ENCODE results near the gene TRIM73.
"Not testable (repeated sequence)": the region's sequence is repeated elsewhere in the genome, so short reads cannot be mapped to it uniquely, and the experiment has no call there.

The TRIM73 gene

DNA sequence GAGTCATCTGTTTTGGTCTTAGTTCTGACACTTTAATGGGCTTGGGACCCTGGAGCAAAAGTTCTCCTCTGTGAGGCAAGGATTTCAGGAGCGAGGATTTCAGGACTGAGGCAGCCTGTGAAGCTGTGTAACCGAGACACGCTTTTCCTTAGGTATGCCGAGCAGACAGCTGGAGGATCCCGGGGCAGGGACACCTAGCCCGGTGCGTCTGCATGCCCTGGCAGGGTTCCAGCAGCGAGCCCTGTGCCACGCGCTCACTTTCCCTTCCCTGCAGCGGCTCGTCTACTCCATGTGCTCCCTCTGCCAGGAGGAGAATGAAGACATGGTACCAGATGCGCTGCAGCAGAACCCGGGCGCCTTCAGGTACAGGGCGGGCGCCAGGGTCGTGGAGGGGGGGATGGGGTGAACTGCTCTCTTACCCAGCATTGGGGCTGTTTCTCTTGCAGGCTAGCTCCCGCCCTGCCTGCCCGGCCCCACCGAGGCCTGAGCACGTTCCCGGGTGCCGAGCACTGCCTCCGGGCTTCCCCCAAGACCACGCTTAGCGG lies 20.5 kb downstream of the TRIM73 start:
- DNase-seq, result not testable (repeated sequence)

DNA sequence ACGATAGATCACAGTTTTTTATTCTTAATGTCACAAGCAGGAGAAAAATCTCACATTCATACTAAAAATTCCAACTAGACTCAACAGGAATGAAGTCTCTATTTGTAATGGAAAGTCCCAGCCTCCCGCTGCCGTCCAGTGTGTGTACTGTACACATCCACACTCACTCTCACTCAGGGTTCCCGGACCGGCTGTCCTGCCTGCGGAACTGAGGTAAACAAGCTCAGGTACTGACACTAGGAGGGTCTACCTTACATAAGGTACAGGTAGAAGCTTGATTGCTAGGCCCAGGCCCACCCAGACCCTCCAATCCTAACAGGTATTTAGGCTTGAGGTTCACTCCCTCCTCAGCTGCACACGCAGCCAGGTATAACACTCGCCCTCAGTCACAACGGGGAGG lies 21.4 kb downstream of the TRIM73 start:
- not testable (repeated sequence) for DNase-seq

DNA sequence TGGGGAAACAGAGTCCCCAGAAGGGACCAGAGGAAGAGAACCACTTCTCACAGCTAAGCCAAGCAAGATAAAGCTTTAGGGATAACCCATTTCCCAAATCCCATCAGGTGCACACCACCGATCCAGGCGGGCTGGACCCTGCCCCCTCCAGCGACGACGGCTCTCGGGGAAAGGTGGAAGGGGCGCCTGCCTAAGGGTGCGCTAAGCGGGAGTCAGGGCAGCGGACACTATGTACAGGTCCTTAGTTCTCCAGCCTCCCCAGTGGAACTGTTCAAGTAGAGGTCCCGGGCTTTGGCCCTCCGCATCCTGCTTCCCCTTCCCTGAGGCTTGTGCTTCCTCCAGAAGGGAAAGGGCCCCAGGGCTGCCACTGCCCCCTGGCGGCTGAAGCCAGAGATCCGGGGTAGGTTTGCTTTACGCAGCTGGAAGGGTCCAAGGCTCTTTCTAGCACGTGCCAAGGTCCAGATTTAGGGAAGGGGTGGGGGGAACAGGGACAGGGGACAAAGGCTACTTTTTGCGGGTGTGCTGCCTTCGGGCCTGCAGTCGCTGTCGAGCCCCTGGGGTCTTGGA lies 22.9 kb downstream of the TRIM73 start:
- DNase-seq, result not testable (repeated sequence)

DNA sequence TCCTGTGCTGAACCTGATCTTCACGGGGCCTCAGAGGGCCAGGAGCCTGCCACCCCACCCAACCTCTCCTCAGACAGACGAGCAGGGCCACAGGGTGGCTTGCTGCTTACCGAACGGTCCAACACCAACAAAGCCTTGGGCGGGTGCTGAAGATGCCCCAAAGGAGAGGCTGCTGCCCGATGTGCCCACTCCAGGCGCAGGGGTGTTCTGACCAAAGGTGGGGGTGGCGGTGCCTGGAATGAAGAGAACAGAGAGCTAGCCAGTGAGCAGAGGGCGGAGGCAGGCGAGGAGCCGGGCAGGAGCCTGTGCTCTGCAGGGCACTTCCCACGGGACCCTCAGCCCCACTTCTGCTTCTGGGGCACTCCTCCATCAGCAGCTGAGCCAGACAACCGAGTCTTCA lies 23.8 kb downstream of the TRIM73 start:
- DNase-seq, result not testable (repeated sequence)

DNA sequence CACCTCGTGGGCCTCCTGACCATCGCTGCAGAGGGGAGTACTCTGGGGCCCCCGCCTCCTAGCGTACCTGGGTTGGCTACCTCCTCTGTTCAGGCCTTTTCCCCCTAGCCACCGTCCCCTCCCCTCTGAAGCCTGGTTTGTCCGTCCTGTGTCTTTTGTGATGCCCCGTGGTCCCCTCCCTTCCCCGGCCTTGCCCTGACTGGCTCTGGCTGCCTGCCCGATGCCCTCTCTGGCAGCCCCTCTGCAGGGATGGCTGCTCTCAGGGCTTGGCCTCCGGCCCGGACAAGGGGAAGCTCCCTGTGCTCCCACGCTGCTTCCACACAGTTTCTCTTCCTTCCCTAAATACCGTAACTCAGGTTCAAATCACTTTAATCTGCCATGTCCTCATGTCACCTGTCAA lies 24.3 kb downstream of the TRIM73 start:
- not testable (repeated sequence) for DNase-seq

DNA sequence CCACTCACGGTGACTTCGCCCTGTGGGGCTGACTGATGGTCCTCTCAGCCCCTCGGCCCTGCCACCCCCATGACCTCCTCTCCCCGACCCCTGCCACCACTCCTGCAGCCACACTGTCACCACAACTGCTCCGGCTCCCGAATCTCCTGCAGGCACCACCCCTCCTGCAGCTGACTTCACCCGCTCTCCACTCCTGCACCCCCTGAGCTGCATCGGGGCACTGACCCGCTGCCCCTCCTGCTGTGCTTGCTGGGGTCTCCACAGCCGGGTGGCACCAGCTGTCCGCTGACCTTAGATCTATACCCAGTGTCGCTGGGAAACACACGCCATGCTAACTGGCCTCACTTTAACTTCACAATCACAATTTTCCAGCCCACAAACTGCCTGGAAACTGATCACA lies 24.7 kb downstream of the TRIM73 start:
- not testable (repeated sequence) for DNase-seq

DNA sequence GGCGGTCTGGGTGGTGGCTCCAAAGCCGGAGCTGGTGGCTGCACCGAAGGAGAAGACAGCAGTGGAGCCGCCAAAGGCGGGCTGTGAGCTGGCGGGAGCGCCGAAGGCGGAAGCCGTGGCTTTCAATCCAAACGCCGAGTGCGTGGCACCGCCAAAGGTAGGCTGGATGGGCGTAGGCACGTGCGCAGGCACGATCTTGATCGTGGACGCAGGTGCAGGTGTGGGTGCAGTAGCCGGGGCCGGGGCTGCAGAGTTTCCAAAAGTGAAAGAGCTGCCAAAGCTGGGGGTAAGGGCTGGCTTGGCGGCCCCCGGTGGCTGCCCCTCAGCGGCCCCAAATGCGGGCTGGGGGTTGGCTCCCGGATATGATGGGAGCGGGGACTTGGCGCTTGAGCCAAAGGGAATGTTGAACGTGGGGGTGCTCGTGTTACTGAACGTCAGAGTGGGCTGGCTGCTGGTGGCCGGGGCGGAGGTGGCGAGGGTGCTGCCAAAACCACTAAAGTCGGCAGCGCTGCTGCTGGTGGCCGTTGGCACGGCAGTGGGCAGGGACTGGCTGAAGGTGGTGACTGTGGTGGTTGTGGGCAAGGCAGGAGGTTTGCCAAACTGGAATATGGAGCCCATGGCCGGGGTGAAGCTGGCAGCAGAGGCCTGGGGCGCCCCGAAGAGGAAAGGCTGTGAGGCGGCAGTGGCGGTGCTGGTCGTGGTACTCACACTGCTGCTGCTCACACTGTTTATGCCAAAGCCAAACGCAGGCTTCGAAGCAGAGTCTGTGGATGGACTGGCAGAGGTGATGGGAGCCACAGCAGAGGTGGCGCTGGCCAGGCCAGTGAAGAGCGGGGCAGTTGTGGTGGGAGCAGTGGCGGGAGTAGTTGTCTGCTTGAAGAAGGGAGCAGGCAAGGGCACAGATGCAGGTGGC lies 26.6 kb downstream of the TRIM73 start:
- not testable (repeated sequence) for DNase-seq

DNA sequence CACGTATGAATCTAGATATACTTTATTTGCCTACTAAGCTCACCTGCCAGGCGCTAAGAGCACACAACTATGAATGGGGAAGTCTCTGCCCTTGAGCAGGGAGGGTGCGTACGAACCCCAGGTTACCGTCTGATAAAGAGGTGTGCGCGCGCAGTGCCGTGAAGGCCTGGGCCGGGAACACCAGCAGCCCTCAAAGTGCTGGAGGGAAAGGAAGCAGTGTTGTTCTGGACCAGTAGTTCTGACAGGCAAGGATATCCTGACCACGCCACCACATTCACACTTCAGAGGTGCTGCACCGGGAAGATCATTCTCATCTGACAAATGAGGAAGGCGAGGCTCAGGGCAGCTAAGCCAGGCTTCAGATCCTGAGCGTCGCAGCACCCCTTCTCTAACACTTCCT lies 28.1 kb downstream of the TRIM73 start:
- not testable (repeated sequence) for DNase-seq

DNA sequence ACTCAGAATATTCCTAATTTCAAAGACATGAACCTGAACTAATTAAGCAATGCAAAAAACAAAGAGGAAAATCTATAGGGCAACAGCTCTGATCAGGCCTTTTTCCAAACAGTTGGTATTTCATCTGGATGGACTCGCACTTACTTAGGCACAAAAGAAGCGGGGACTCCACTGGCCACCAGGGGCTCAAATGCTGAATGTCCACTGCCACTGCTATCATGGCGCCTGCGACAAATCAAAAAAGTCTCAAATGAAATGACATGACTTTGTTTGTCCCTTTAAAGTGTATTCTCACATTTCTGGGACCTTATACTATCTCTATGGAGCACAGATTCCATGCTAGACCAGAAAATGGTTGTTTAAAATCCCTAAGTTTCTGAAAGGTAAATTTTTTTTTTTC lies 43.6 kb downstream of the TRIM73 start:
- not testable (repeated sequence) for DNase-seq

DNA sequence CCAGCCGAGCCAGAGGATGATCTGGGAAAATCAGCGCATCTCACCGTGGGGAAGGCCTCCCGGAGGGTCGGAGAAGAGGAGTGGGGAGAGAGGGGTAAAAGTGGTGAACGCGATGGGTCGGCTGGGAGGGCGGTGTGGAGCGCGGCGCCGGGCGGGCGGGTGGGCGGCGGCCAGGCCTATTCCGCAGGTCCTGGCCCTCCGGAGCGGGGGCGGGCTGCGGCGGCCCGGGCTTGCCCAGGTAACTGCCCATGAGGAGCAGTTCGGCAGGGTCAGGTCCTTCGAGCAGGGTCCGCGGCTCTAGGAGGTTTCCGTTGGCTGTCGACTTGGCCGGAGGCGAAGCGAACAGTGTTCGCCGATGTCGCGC lies 46.7 kb downstream of the TRIM73 start:
- not testable (repeated sequence) for DNase-seq

DNA sequence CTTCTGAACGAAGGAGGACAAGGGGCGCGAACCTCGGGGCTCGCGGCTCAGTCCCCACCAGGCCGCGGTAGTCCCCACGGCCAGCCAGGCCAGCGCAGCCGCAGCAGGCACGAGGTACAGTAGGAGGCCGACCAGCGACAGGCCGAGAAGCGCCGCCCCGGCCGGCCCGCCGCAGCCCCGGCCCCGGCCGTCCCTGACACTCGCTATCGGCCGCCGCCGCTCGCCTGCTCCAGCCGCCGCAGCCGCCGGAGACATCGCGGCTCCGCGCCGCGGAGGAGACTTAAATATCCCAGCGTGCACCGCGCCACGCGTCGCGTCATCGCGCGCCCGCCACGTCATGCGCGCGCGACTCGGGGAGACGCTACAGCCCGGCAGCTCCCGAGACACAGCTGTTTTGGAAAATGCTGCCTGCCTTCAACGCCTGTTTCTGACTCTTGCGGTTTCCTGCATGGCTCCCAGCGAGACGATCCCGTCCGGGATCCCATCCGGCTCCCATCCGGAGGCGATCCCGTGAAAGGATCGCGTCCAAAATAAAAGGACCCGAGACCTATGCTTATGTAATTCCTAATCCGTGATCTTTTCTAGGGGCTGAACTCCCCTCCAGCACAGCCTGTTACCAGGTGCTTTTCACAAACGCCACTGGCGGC lies 47.2 kb downstream of the TRIM73 start:
- DNase-seq, result not testable (repeated sequence)

DNA sequence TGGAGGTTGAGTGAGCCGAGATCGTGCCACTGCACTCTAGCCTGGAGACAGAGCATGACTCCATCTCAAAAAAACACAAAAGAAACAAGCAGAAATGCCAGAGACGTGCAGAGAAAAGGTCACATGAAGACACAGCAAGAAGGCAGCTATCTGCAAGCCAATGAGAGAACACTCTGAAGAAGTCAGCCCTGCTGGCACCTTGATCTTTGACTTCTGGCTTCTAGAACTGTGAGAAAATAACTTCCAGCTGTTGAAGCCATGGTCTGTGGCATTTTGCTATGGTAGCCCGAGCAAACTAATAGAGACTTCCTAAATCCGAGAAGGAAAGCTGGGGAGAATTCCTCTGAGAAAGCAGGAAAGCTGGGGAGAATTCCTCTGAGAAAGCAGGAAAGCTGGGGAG lies 54.5 kb downstream of the TRIM73 start:
- not testable (repeated sequence) for DNase-seq

DNA sequence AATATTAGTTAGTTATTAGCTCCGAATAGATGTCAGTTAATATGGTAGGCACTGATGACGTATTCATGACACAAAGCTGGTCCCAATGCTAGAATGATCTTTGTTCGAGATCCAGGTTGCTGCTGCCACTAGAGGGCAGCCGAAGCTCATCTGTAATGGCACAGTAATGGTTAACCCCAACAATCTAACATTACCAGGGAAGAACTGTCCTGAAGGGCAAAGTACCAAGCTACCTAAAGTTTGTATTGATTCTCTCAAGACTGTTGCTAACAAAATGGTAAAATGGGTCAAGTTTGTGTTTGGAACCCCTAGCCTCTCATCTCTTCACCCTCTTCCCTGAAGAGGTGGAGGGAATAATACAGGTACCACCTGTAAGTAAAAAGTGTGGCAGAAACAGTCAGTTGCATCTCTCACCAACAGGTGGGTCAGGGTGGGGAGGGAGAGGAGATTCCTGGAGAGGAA lies 57.1 kb downstream of the TRIM73 start:
- DNase-seq, result not testable (repeated sequence)

Data from NCI-H1417 treated with DMSO at 0.1 percent for 48 hours (cell line).